Fibroblast of villous mesenchyme (primary cell): ENCODE data around the gene CLK2. TPM values are rescaled to one million over a fixed set of nuclear protein-coding genes. Genes with fewer than 3 reads are reported as not detected.

Experiments used
- DNase-seq: peaks from one replicate; pipeline ENCODE4 v3.0.0-alpha.2; 2010; ENCODE audit warnings: low read depth
- H3K4me3 ChIP-seq: 2 replicates; pipeline ENCODE4 v1.5.1; 2011; ENCODE audit warnings: low read depth, mild to moderate bottlenecking, low read length
- total RNA-seq: library from RNA; depleted of rRNA; stranded (reverse); fragments of >200 nt; gene quantifications from 2 replicates; pipeline ENCODE4 v1.2.3, GENCODE V29; 2012
- TF ChIP-seq, protein P1 (sequence below): IDR thresholded peaks from 2 replicates; pipeline ENCODE4 v1.5.1; 2012; ENCODE audit warnings: low read depth, mild to moderate bottlenecking, low read length; ENCODE audit not compliant: insufficient read depth

Gene CLK2
- total RNA-seq, 1 donor, result 21.6 TPM

DNA sequence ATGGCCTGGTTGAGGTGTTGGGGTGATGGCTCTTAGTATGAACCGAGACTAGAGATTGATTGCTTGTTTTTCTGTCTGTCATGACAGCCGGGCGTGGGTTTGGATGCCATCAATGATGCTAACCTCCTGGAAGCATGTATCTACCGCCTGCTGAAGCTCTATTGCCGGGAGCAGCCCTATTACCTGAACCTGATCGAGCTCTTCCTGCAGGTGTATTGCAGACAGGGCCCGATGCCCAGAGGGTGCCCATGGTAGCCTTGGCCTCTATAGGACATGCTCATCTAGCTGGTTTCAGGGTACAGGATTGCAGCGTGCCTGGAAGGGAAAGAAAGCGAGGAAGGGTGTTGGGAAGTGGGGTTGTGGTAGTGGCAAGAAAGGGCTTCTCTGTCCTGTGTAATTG lies 44.8 kb upstream of the CLK2 start:
- no peak overlapping the region for H3K4me3 ChIP-seq
- DNase-seq, result no peak
- TF ChIP-seq, protein P1, sequence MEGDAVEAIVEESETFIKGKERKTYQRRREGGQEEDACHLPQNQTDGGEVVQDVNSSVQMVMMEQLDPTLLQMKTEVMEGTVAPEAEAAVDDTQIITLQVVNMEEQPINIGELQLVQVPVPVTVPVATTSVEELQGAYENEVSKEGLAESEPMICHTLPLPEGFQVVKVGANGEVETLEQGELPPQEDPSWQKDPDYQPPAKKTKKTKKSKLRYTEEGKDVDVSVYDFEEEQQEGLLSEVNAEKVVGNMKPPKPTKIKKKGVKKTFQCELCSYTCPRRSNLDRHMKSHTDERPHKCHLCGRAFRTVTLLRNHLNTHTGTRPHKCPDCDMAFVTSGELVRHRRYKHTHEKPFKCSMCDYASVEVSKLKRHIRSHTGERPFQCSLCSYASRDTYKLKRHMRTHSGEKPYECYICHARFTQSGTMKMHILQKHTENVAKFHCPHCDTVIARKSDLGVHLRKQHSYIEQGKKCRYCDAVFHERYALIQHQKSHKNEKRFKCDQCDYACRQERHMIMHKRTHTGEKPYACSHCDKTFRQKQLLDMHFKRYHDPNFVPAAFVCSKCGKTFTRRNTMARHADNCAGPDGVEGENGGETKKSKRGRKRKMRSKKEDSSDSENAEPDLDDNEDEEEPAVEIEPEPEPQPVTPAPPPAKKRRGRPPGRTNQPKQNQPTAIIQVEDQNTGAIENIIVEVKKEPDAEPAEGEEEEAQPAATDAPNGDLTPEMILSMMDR, result no peak

DNA sequence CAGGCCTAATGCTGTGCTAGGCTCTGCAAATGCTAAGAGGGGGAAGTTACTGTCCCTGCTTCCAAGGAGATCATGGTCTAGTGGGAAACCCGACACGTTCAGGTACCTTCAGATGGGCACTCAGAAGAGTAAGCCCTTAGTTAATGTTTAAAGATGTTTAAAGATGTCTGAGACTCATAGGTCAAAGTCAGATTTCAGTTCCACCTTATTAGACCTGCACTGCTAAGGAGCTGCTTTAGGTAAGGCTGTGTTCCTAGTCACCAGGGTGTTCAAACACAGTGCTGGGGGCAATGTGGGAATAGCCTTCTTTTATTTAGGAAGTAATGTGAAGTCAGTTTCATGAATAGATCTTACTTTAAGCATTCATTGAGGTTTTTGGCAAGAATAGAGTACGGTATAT lies 43.6 kb upstream of the CLK2 start:
- H3K4me3 ChIP-seq, result no peak overlapping the region
- no peak for DNase-seq
- TF ChIP-seq, protein P1, result no peak

DNA sequence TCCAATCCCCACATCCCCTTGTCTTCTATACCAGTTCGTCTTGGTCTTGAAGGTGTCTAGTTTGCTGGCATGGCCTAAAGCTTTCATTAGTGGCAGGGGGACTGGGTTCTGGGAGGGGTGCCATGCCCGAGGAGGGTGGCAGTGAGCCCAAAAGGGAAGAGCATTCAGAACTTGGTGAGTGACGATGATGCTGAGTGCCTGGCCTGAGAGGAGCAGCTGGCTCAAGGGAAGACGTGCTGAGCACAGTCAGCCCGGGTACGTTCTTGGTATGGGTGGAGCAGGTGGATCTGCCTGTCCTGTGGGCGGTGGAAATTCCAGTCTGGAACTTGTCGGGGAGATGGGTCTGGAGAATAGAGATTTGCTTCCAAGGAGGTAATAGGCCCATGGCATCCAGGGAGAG lies 40.0 kb upstream of the CLK2 start:
- TF ChIP-seq, protein P1, result no peak
- no peak for DNase-seq
- H3K4me3 ChIP-seq, result no peak overlapping the region

DNA sequence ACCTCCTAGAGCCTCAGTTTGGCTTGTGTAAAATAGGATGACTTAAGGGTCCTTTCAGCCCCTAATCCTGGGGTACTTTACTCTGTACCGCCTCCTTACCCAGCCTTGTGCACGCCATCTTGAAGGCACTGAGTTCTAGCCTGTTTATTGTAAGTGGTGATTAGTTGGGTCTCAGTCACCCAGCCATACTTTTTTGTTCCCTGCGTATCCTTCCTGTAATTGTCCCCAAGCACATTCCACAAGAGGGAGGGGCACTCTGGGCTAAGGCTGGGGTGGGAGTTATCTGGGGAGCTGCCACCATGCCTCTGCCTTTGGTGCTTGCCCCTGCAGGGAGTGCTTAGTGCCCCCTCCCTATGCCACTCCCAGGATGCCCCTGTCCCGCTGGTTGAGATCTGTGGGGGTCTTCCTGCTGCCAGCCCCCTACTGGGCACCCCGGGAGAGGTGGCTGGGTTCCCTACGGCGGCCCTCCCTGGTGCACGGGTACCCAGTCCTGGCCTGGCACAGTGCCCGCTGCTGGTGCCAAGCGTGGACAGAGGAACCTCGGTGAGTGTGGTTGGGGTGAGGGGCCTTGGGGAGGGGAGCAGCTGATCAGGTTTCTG lies 36.2 kb upstream of the CLK2 start:
- peak overlapping the region; percentile 74 for H3K4me3 ChIP-seq
- TF ChIP-seq, protein P1, result no peak
- no peak for DNase-seq

- H3K4me3 ChIP-seq, result peak within 1 kb of the TSS; percentile 74
- TF ChIP-seq, protein P1, result no peak
- peak; percentile 99 for DNase-seq
These were observed 35.5 kb upstream of the CLK2 start, which contains the start of gene FDPS for GRCh38 chr1:155308493-155309422. TSS of gene FDPS (plus strand) at chr1:155308866. CDS start at chr1:155309790, 924 bp downstream.

- H3K4me3 ChIP-seq, result no peak overlapping the region
- peak; percentile 77 for DNase-seq
- TF ChIP-seq, protein P1, result peak; percentile 45
These were observed 34.0 kb upstream of the CLK2 start for GRCh38 chr1:155307247-155307740.
